SIG-M5 treated with dmso at 0.1 percent for 504 hours (cell line): ENCODE results near the gene TTLL8.

Experiments
- DNase-seq: peaks from one replicate; lab custom pipeline; 2025; ENCODE audit not compliant: unreplicated experiment; lab: John Stamatoyannopoulos, UW

The TTLL8 gene

GRCh38 chr22:50045211-50046018 is 12.7 kb downstream of the TTLL8 start:
- no peak for DNase-seq

DNA sequence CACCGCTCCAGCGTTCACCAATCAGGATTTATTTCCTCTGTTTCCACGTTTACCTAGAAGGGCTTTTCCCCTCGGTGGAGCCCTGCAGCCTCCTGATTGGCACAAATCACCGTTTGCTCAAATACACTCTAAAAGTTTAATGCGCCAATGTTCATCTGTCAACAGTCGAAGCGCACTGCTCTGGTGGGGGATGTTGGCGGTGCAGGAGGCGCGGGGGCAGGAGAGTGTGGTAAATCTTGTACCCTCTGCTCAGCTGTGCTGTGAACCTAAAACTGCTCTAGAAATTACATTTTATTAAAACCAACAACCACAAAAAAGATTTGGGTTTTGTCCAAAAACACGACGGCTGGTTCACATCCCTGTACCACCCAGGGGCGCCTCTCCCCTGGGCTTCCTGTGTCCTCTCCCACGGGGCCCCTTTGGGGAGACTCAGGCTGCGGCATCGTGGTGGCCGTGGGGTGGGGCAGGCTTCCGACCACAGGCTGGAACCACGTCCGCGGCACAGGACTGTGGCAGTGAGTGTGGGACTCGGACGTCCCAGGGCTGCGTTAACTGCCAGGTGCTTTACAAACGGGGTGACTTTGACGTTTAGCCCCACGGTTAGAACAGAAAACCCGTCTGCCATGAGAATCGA is 13.5 kb downstream of the TTLL8 start:
- no peak for DNase-seq

GRCh38 chr22:50041361-50042065 is 16.6 kb downstream of the TTLL8 start:
- no peak for DNase-seq

DNA sequence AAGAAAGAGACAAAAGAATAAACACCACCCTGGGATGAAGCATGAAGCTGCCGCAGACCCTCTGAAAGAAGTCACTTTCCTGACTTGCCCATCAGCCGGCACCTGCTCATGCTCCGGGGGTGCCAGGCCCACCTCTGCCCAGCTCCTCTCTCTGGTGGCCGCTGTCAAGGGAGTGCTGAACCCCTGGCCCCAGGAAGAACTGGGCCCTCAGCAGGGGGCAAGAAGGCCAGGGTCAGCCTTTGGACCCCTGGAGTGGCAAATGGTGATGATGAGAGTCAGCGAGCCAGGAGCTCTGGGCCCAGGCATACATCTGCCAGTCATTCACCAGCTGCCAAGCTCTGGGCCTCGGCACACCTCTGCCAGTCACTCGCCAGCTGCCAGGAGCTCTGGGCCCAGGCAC is 17.4 kb downstream of the TTLL8 start:
- DNase-seq = no peak

- no peak for DNase-seq
Measured at GRCh38 chr22:50039669-50040443, 18.2 kb downstream of the TTLL8 start.

- no peak for DNase-seq
Measured at GRCh38 chr22:50035976-50036724, 21.9 kb downstream of the TTLL8 start.

- no peak for DNase-seq
Measured at GRCh38 chr22:50035131-50035881, 22.8 kb downstream of the TTLL8 start.

- no peak for DNase-seq
Measured at GRCh38 chr22:50034126-50035081, 23.7 kb downstream of the TTLL8 start.

DNA sequence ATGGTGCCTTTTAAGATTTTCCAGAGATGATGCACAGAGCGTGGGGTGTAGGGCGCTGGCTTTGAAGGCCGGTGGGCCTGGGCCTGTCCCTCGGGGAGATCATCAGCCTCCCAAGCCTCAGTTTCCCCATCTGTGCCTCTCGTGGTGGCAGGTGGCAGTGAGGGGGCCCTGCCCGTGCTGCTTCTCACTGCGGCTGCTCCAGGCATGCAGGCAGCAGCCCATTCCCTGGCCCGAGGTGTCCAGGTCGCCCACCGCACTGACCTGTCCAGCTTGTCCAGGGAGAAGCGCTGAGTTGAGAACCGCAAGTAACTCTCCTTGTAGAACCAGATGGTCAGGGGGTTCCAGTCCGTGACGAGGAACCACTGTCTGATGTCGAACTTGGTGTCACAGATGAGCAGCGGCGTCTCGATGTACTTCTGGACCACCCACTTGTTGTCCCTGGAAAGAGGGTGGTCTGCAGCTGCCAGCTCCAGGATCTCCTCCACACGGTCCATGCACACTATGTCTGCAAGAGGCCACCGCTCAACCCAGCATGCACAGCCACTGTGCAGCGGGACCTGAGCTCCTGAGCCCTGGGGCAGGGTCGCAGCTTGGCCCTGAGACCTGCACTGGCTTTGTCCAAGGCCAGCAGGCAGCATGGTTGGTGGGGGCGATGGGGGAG is 25.0 kb downstream of the TTLL8 start:
- DNase-seq = no peak

DNA sequence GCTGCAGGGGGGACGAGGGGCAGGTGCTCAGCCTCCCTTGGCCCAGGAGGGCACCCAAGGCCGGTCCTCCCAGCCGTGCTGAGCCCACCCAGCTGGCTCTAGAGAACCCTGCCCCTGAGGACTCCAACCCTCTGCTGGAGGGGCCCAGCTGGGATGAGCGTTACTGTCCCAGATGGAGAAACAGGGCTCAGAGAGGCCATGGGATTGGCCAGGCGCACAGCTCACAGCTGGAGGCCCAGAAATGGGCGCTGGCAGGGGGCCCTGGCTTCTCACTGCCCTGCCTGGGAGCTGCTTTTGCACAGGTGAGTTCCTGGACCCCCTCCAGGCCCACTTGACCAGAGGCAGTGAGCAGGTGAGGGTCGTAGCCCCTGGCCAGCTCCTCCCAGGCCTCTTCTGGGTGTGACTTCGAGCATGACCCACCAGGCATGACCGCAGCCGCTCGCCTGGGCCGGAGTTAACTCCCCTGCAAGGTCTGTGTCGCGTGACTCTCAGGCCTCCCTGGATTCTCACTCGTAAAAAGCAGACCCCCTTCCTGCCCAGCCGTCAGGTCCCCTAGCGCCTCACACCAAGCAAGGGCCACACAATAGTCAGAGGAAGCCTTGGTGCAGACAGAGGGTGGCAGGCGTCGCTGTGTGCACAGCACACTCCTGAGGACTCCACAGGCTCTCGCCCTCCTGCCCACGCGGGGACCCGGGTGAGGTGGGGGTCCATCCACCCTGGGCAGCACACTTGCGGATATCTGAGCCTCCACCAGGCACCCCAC is 25.8 kb downstream of the TTLL8 start:
- DNase-seq = no peak

DNA sequence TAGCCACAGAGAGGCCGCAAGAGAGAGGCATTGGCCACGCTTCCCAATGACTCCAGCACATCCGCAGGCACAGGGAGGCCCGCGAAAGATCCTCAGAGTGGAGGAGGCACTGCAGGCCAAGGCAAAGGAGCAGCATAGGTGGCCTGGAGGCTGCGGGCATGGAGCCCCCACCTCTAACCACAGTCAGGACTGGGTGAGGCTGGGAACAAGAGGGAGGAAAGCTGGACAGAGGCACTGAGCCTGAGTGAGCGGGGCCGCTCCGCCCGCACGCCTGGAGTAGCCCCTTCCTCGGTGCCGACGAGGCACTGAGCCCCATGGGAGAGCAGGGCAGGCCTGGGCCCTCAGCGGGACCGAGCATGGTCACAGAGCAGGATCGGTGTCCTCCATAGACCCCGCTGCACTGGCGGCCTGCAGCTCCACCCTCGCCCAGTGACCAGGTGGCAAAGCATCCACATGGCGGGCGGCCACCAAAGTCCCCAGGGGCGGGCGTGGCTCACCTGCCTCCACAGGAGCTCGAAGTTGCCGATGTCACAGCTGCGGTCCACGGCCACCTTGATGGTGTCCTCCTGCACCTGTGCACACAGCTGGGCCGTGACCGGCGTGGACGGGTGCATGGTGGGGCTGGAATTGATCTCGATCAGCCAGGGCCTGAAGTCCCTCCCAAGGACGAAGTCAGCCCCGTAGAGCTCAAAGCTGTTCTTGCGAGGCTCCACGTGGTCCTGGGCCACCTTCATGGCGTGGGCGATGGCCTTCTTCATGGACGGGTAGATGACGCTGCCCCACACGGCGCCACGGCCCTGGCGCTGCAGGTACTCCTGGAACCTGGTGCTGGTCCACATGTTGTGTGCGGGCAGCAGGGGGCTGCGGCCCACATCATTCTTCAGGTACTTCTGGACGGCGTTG is 26.7 kb downstream of the TTLL8 start:
- no peak for DNase-seq

- DNase-seq = peak; percentile 49
Measured at GRCh38 chr22:50030297-50031188, 27.6 kb downstream of the TTLL8 start.

DNA sequence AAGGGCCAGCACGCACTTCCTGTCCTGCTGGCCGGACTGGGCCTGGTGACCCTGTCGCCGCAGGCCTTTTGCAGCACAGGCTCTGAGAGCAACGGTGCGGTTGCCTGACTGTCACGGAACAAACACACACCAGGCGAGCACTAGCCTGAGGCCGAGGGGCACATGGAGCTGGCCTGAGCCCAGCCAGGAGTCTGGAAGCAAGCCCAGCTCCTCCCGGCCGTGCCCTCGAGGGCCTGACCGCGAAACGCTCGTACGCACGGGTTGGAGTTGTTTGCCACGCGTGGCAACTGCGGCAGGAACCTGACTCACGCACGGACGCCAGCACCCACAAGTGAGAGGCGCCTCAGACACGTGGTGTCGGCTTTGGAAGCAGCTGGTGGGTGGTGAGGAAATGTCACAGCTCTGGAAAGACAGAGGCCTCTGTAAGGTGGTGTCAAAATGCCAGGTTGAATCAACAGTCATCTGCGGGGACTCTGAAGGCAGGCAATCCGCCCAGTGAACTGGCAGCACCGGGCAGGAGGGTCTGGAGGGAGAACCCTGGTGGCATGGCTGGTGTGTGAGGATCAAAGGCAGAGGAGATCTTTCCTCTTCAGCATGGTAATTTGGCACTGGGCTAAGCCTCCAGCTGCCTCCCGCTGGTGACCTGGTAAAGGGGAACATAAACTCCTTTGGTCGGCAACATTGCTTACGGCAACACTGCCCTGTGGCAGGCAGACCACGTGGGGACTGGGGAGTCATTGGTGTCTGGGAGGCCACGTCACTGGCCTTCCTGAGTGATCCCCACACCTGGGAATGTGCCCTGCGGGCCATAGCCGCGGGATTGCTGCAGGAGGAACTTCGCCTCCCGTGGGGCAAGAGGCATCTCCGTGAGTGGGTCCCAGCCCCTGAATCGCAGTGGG is 30.2 kb downstream of the TTLL8 start:
- no peak for DNase-seq

DNA sequence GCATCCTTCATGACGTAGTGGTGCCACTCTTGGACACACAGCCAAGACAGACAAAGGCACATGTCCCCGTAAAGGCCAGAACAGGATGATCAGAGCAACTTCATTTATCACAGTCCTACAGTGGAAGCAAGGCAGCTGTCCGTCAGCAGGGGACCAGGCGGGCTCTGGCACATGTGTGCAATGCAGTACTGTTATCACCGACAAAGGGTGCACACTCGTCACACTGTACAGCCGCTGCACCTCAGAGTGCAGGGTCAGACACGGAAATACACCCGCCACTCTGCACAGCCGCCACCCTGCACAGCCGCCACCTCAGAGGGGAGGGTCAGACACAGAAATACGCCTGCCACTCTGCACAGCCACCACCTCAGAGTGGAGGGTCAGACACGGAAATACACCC is 32.1 kb downstream of the TTLL8 start:
- no peak for DNase-seq
